Neutrophil (primary cell): ENCODE data around the gene SLIT3.

ENCODE experiments used
- H3K27ac ChIP-seq: fragments of 200-600 bp; sonication (generic); 2 replicates; pipeline ENCODE4 v1.5.1; 2016; ENCODE audit warnings: mild to moderate bottlenecking, moderate library complexity
- H3K27me3 ChIP-seq: fragments of 200-600 bp; sonication (generic); 2 replicates; pipeline ENCODE4 v1.6.0; 2016; ENCODE audit warnings: mild to moderate bottlenecking
- H3K36me3 ChIP-seq: fragments of 200-600 bp; sonication (generic); 2 replicates; pipeline ENCODE4 v1.5.1; 2017
- H3K4me1 ChIP-seq, 2 experiments: fragments of 200-600 bp in 1 of 2; sonication (generic) in 1 of 2; 1 replicate in 1 of 2; 2 replicates in 1 of 2; pipeline versions ENCODE4 v1.5.1 to v1.6.1; 2013 to 2016; ENCODE audit warnings: low read depth in 1 of 2, low read length in 1 of 2, mild to moderate bottlenecking in 1 of 2, moderate library complexity in 1 of 2; ENCODE audit not compliant: control insufficient read depth in 1 of 2, insufficient read depth in 1 of 2
- H3K4me3 ChIP-seq, 2 experiments: fragments of 200-600 bp in 1 of 2; sonication (generic) in 1 of 2; 1 replicate in 1 of 2; 2 replicates in 1 of 2; pipeline ENCODE4 v1.5.1; 2013 to 2016; ENCODE audit warnings: low read depth in 1 of 2, low read length in 1 of 2, mild to moderate bottlenecking in 1 of 2, moderate library complexity in 1 of 2
- H3K9me3 ChIP-seq: fragments of 200-600 bp; sonication (generic); 2 replicates; pipeline ENCODE4 v1.5.1; 2016
- TF ChIP-seq, protein P1 (sequence below): fragments of 200-600 bp; sonication (generic); IDR thresholded peaks from 2 replicates; pipeline ENCODE4 v1.5.1; 2016; ENCODE audit warnings: antibody characterized with exemption

SLIT3 gene

GRCh38 chr5:169299663-169300467 is 1.1 kb downstream of the SLIT3 start:
- TF ChIP-seq, protein P1, sequence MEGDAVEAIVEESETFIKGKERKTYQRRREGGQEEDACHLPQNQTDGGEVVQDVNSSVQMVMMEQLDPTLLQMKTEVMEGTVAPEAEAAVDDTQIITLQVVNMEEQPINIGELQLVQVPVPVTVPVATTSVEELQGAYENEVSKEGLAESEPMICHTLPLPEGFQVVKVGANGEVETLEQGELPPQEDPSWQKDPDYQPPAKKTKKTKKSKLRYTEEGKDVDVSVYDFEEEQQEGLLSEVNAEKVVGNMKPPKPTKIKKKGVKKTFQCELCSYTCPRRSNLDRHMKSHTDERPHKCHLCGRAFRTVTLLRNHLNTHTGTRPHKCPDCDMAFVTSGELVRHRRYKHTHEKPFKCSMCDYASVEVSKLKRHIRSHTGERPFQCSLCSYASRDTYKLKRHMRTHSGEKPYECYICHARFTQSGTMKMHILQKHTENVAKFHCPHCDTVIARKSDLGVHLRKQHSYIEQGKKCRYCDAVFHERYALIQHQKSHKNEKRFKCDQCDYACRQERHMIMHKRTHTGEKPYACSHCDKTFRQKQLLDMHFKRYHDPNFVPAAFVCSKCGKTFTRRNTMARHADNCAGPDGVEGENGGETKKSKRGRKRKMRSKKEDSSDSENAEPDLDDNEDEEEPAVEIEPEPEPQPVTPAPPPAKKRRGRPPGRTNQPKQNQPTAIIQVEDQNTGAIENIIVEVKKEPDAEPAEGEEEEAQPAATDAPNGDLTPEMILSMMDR: no peak
- Histone ChIP-seq H3K27ac (no peak overlapping the region), H3K4me3 (no peak overlapping the region), H3K4me1 (no peaks in the 10 kb centered on the region), H3K36me3 (no peaks in the 10 kb centered on the region), H3K27me3 (peaks cover 68% of the 10 kb centered on the region), H3K9me3 (no peaks in the 10 kb centered on the region)

DNA sequence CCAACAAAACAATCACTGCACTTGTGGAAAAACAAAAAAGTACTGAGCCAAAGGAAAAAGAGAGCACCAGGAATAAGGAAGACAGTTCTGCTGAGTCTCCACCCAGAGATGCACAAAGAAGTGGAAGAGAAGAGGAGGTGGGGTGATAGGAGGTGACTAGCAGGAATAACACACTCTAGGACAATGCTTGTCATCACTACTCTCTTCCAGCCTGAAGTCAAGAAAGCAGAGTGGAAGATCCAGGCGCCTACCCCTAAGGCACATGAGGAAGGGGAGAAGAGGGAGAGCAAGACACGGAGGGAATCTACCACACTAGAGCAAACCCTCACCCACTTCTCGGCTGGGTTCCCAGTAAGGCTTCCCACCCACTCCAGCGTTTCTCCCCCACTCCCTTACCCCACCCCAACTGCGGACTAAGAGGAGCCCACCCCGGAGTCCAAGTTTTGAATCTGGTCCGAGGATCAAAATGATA is 1.7 kb downstream of the SLIT3 start:
- Histone ChIP-seq H3K27me3 (peaks cover 66% of the 10 kb centered on the region), H3K27ac (no peak overlapping the region), H3K9me3 (no peaks in the 10 kb centered on the region), H3K4me3 (no peak overlapping the region), H3K36me3 (no peaks in the 10 kb centered on the region), H3K4me1 (no peaks in the 10 kb centered on the region)
- TF ChIP-seq, protein P1: no peak

DNA sequence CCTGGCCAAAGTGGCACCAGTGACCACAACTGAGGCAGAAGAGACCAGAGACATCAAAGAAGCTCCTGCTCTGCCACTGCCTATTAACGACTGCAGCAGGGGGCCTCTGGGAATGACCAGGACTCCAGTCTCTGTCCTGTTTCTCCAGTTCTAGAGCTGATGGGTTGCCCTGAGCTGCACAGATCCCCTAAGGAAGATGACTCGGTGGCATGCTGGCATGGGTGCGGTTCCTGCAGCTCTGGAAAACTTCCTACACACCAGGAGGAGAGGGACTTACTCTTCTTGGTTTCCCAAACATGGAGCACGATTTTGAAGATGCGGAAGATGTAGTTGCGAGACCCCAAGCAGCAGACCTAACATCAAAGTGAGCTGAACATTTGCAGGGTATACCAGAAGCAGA is 2.7 kb downstream of the SLIT3 start:
- Histone ChIP-seq H3K4me3 (no peak overlapping the region), H3K27ac (no peak overlapping the region), H3K27me3 (peaks cover 56% of the 10 kb centered on the region), H3K36me3 (no peaks in the 10 kb centered on the region), H3K9me3 (no peaks in the 10 kb centered on the region), H3K4me1 (no peaks in the 10 kb centered on the region)
- TF ChIP-seq, protein P1: no peak

GRCh38 chr5:169296419-169297143 is 4.4 kb downstream of the SLIT3 start:
- no peak overlapping the region for H3K27ac ChIP-seq
- no peaks in the 10 kb centered on the region for H3K9me3 ChIP-seq

DNA sequence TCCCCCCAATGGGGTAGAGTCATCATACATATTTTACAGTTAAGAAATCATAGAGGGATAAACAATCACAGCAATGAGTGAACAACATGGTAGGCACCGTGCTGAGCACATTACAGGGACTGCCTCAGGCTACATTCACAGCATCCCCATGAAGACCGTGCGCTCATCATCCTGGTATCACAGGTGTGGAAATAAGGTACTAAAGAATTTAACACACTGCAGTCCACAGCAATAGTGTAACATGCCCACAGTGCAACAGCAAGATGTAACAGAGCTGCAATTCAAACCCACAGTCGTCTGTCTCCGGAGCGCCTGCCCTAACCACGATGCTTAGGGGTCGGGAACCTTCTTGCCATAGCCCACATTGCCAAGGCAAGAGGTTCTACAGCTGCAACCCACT is 5.6 kb downstream of the SLIT3 start:
- H3K9me3 ChIP-seq: no peaks in the 10 kb centered on the region
- no peaks in the 10 kb centered on the region for H3K4me1 ChIP-seq
- no peak overlapping the region for H3K4me3 ChIP-seq
- TF ChIP-seq, protein P1: no peak
- no peak overlapping the region for H3K27ac ChIP-seq
- H3K27me3 ChIP-seq: peaks cover 27% of the 10 kb centered on the region
- H3K36me3 ChIP-seq: no peaks in the 10 kb centered on the region

More at GRCh38 chr5:169296419-169297143, 4.4 kb downstream of the SLIT3 start:
- H3K27me3 ChIP-seq: peaks cover 40% of the 10 kb centered on the region
- no peaks in the 10 kb centered on the region for H3K4me1 ChIP-seq
- TF ChIP-seq, protein P1: no peak
- no peak overlapping the region for H3K4me3 ChIP-seq
- no peaks in the 10 kb centered on the region for H3K36me3 ChIP-seq
